Lung (tissue), 12 donors: ENCODE results near the gene FAM78A. TPM values are rescaled to one million over a fixed set of nuclear protein-coding genes. Genes with fewer than 3 reads are reported as not detected.

Experiments
- ATAC-seq: fragments of 200-7000 bp; cut with Tn5 transposase; one replicate; pipeline ENCODE4 v1.9.1; 2020; ENCODE audit warnings: moderate number of reproducible peaks; ENCODE audit not compliant: insufficient read depth, low FRiP score
- DNase-seq, 3 donors: peaks; one replicate each; pipeline ENCODE4 v3.0.0-alpha.2; 2013 to 2017
- H3K27ac ChIP-seq, 2 donors: one replicate each; pipeline ENCODE4 v1.5.1; 2013; ENCODE audit warnings: mild to moderate bottlenecking in 2 of 2, moderate library complexity in 2 of 2, control low read depth in 1 of 2, inconsistent platforms in 1 of 2, low read depth in 1 of 2, low read length in 1 of 2
- H3K27me3 ChIP-seq, 3 donors: one replicate each; pipeline ENCODE4 v1.5.1; 2013; ENCODE audit warnings: low read length in 2 of 3; ENCODE audit not compliant: control insufficient read depth in 3 of 3, insufficient read depth in 3 of 3
- H3K36me3 ChIP-seq, 4 donors: one replicate each; pipeline ENCODE4 v1.5.1; 2013; ENCODE audit warnings: low read length in 4 of 4, mild to moderate bottlenecking in 1 of 4, moderate library complexity in 1 of 4; ENCODE audit not compliant: control insufficient read depth in 4 of 4, insufficient read depth in 4 of 4
- H3K4me1 ChIP-seq, 5 donors: one replicate each; pipeline ENCODE4 v1.5.1; 2013; ENCODE audit warnings: low read length in 5 of 5, mild to moderate bottlenecking in 2 of 5, moderate library complexity in 1 of 5; ENCODE audit not compliant: control insufficient read depth in 5 of 5, insufficient read depth in 5 of 5
- H3K4me3 ChIP-seq: one replicate; pipeline ENCODE4 v1.5.1; 2013; ENCODE audit warnings: mild to moderate bottlenecking, control low read depth, moderate library complexity
- H3K9ac ChIP-seq, 2 donors: one replicate each; pipeline ENCODE4 v1.5.1; 2013; ENCODE audit warnings: low read length in 2 of 2, control low read depth in 1 of 2; ENCODE audit not compliant: insufficient read depth in 1 of 2
- H3K9me3 ChIP-seq, 4 donors: one replicate each; pipeline ENCODE4 v1.5.1; 2013; ENCODE audit warnings: low read length in 3 of 4, mild to moderate bottlenecking in 1 of 4, moderate library complexity in 1 of 4; ENCODE audit not compliant: control insufficient read depth in 4 of 4, insufficient read depth in 3 of 4
- WGBS, 2 donors: extraction: QIAGEN DNeasy Blood & Tissue Kit; methylation state at CpG; one replicate each; pipeline ENCODE4 v1.1.7; 2013; 5-methylcytosine and 5-hydroxymethylcytosine counted together
- polyA plus RNA-seq, 2 donors: library from polyadenylated mRNA; stranded (reverse); fragments of 200-250 nt; gene quantifications; one replicate each; pipeline ENCODE4 v1.2.1, GENCODE V29; 2013
- total RNA-seq, 2 donors: library from RNA; depleted of rRNA in 1 of 2; stranded (reverse); fragments of >200 nt in 1 of 2; gene quantifications; one replicate each; pipeline ENCODE4 v1.2.1, GENCODE V29; 2014 to 2021
- TF ChIP-seq, protein P1 (sequence below): IDR thresholded peaks from 2 replicates; pipeline ENCODE4 v1.5.1; 2012; ENCODE audit warnings: mild to moderate bottlenecking; ENCODE audit errors: control extremely low read depth, extremely low read depth
- donor health status: control.
- donor health status: control.
- donor health status: Bipolar disorder and iron deficiency.
- donor health status: healthy.
- donor health status: DM: yes; HTN: yes; CAD: no.

FAM78A gene
- total and polyA plus RNA-seq, 4 donors: 5.4 to 10.8 (median 7.8) TPM

DNA sequence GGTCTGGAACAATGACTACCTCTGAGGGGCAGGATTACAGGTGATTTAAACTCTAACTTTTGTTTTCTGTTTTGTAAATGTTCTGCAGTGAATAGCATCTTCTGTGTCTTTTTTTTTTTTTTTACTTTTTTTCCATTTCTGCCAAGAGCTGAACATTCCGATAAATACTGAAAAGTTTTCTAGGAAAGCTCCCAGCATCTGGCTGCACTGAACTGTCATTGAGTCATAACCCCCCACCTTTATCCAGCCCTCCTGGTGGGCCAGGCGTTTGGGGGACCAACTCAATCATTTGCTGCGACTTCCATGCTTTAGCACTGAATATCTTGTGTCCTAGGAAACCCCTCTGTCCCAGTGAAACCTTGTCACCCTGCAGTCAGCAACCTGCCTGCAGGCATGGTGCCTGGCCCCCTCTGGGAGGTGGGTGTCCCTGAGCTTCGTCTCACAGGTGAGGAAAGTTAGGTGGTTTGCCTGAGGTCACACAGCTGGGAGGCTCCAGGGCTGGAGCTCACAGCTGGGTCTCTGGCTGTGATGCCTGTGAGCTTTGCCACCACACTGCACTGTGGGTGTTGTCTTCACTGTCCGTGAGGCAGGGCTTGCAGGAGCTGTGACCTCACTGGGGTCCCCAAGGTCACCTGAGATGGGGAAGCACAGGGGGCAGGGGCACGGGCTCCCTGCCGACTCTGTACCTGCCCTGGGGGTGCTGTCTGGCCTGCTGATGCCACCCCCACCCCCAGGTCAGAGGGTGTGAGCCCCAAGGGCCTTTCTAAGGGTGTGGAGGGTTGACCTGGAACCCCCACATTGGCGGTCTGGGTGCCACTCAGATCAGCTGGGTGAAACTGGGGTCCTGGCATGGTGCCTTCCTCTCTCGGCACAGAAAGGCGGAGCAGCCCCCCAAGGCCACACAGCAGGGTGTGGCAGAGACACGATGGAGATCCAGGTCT is 27.3 kb upstream of the FAM78A start:
- Histone ChIP-seq H3K36me3 (no peaks in the 10 kb centered on the region), H3K4me3 (no peak overlapping the region), H3K9ac (no peak overlapping the region), H3K9me3 (no peaks in the 10 kb centered on the region), H3K27ac (no peak overlapping the region), H3K27me3 (no peaks in the 10 kb centered on the region), H3K4me1 (no peaks in the 10 kb centered on the region)
- TF ChIP-seq, protein P1, sequence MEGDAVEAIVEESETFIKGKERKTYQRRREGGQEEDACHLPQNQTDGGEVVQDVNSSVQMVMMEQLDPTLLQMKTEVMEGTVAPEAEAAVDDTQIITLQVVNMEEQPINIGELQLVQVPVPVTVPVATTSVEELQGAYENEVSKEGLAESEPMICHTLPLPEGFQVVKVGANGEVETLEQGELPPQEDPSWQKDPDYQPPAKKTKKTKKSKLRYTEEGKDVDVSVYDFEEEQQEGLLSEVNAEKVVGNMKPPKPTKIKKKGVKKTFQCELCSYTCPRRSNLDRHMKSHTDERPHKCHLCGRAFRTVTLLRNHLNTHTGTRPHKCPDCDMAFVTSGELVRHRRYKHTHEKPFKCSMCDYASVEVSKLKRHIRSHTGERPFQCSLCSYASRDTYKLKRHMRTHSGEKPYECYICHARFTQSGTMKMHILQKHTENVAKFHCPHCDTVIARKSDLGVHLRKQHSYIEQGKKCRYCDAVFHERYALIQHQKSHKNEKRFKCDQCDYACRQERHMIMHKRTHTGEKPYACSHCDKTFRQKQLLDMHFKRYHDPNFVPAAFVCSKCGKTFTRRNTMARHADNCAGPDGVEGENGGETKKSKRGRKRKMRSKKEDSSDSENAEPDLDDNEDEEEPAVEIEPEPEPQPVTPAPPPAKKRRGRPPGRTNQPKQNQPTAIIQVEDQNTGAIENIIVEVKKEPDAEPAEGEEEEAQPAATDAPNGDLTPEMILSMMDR: no peak
- no peak for ATAC-seq
- 80 to 92% methylated on average over 11 of the region's 11 CpGs for WGBS, 2 donors
- DNase-seq: no peak

DNA sequence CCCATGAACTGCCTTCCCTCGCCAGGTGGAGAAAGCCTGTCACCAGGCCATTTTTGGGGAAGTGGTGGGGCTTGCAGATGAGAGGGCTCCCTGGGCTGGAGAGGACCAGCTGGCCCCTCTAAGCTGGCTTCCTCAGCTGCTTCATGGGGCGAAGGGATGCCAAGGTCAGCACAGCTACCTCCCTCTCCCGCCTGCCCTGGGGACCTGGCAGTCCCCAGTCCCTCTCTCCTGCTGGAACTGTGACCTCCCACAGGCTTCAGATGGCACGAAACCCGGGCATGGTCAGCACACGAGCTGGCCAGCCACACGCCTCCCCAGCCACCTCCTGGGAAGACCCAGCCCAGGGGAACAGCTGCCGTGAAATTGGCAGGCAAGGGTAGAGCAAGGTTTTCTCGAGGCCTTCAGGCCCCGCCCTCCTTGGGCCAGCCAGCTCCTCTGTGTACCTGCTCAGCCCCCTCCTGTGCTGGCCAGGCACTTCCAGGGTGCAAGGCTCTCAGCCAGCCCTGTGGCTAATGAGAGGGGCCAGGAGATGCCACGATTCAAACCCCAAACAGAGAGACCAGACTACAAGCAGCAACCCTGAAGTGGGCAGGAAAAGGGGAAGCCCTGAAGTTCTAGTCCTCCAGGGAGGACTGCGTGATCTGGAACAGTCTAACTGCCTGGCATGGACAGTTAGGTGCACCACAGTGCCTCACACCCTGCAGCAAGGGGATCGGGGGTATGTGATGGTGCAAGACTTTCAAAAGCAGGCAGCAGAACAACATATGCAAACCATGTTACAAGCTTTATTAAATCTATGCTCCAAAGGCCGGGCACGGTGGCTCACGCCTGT is 26.1 kb upstream of the FAM78A start:
- no peak for ATAC-seq
- H3K36me3 ChIP-seq: no peaks in the 10 kb centered on the region
- DNase-seq: no peak
- H3K27me3 ChIP-seq: no peaks in the 10 kb centered on the region
- 71 to 78% methylated on average over 15 to 16 of the region's 16 CpGs for WGBS, 2 donors
- H3K27ac ChIP-seq: peak overlapping the region in 1 of 2 donors; percentile 80
- no peaks in the 10 kb centered on the region for H3K4me1 ChIP-seq
- H3K9me3 ChIP-seq: no peaks in the 10 kb centered on the region
- TF ChIP-seq, protein P1: no peak
- H3K9ac ChIP-seq: no peak overlapping the region
- H3K4me3 ChIP-seq: no peak overlapping the region

DNA sequence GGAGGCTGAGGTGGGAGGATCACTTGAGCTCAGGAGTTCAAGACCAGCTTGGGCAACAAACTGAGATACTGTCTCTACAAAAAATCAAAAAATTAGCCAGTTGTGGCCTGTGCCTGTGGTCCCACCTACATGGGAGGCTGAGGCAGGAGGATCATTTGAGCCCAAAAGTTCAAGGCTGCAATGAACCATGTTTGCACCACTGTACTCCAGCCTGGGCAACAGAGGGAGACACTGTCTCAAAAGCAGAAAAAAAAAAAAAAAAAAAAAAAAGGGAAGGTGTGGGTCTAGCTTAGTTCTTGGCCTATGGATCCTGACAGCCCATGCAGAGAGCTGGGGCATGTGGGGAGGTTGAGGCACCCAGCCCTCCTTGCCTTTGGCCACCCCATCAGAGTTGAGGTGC is 24.1 kb upstream of the FAM78A start:
- no peaks in the 10 kb centered on the region for H3K27me3 ChIP-seq
- TF ChIP-seq, protein P1: no peak
- no peak for ATAC-seq
- H3K4me1 ChIP-seq: no peaks in the 10 kb centered on the region
- H3K9ac ChIP-seq: no peak overlapping the region
- H3K36me3 ChIP-seq: no peaks in the 10 kb centered on the region
- no peak overlapping the region for H3K4me3 ChIP-seq
- H3K27ac ChIP-seq: no peak overlapping the region
- no peaks in the 10 kb centered on the region for H3K9me3 ChIP-seq
- DNase-seq: no peak
